Measurements from ENCODE around the gene ELOVL6. TPM values are rescaled to one million over a fixed set of nuclear protein-coding genes. Genes with fewer than 3 reads are reported as not detected.
"Not testable (repeated sequence)": the region's sequence is repeated elsewhere in the genome, so short reads cannot be mapped to it uniquely, and the experiment has no call there.

Gene ELOVL6
- total RNA-seq, 1 donor: 1.5 TPM

GRCh38 chr4:110157166-110157565 lies 41.2 kb downstream of the ELOVL6 start:
- H3K9me3 ChIP-seq (ENCODE audit: low read depth, low read length); H3K4me1 ChIP-seq (ENCODE audit: insufficient read depth, low read length); H3K4me3 ChIP-seq (ENCODE audit: low read length); H3K27me3 ChIP-seq (ENCODE audit: insufficient read depth, low read length): not testable (repeated sequence)

GRCh38 chr4:110156442-110156841 lies 42.0 kb downstream of the ELOVL6 start:
- Histone ChIP-seq H3K9me3 (ENCODE audit: low read depth, low read length) (no peaks in the 10 kb centered on the region), H3K4me3 (ENCODE audit: low read length) (no peak overlapping the region), H3K27me3 (ENCODE audit: insufficient read depth, low read length) (no peaks in the 10 kb centered on the region), H3K4me1 (ENCODE audit: insufficient read depth, low read length) (no peaks in the 10 kb centered on the region)

GRCh38 chr4:110155654-110156053 lies 42.8 kb downstream of the ELOVL6 start:
- Histone ChIP-seq H3K9me3 (ENCODE audit: low read depth, low read length) (no peaks in the 10 kb centered on the region), H3K4me3 (ENCODE audit: low read length) (no peak overlapping the region), H3K4me1 (ENCODE audit: insufficient read depth, low read length) (no peaks in the 10 kb centered on the region), H3K27me3 (ENCODE audit: insufficient read depth, low read length) (no peaks in the 10 kb centered on the region)

- H3K4me3 ChIP-seq (ENCODE audit: low read length): no peak overlapping the region
- H3K9me3 ChIP-seq (ENCODE audit: low read depth, low read length): no peaks in the 10 kb centered on the region
- H3K27me3 ChIP-seq (ENCODE audit: insufficient read depth, low read length): no peaks in the 10 kb centered on the region
- no peaks in the 10 kb centered on the region for H3K4me1 ChIP-seq (ENCODE audit: insufficient read depth, low read length)
Observed at GRCh38 chr4:110154582-110154981, 43.8 kb downstream of the ELOVL6 start.

GRCh38 chr4:110152386-110152785 lies 46.0 kb downstream of the ELOVL6 start:
- Histone ChIP-seq H3K9me3 (ENCODE audit: low read depth, low read length) (no peaks in the 10 kb centered on the region), H3K27me3 (ENCODE audit: insufficient read depth, low read length) (no peaks in the 10 kb centered on the region), H3K4me1 (ENCODE audit: insufficient read depth, low read length) (no peaks in the 10 kb centered on the region), H3K4me3 (ENCODE audit: low read length) (no peak overlapping the region)

GRCh38 chr4:110149089-110149488 lies 49.3 kb downstream of the ELOVL6 start:
- Histone ChIP-seq H3K27me3 (ENCODE audit: insufficient read depth, low read length) (no peaks in the 10 kb centered on the region), H3K9me3 (ENCODE audit: low read depth, low read length) (no peaks in the 10 kb centered on the region), H3K4me1 (ENCODE audit: insufficient read depth, low read length) (no peaks in the 10 kb centered on the region), H3K4me3 (ENCODE audit: low read length) (no peak overlapping the region)

GRCh38 chr4:110142461-110142860 lies 56.0 kb downstream of the ELOVL6 start:
- no peak overlapping the region for H3K4me3 ChIP-seq (ENCODE audit: low read length)
- H3K27me3 ChIP-seq (ENCODE audit: insufficient read depth, low read length): no peaks in the 10 kb centered on the region
- H3K4me1 ChIP-seq (ENCODE audit: insufficient read depth, low read length): no peaks in the 10 kb centered on the region
- no peaks in the 10 kb centered on the region for H3K9me3 ChIP-seq (ENCODE audit: low read depth, low read length)

GRCh38 chr4:110139815-110140214 lies 58.6 kb downstream of the ELOVL6 start:
- no peaks in the 10 kb centered on the region for H3K27me3 ChIP-seq (ENCODE audit: insufficient read depth, low read length)
- H3K4me3 ChIP-seq (ENCODE audit: low read length): no peak overlapping the region
- H3K4me1 ChIP-seq (ENCODE audit: insufficient read depth, low read length): no peaks in the 10 kb centered on the region
- H3K9me3 ChIP-seq (ENCODE audit: low read depth, low read length): no peaks in the 10 kb centered on the region

- H3K4me1 ChIP-seq (ENCODE audit: insufficient read depth, low read length): no peaks in the 10 kb centered on the region
- H3K4me3 ChIP-seq (ENCODE audit: low read length): no peak overlapping the region
- H3K27me3 ChIP-seq (ENCODE audit: insufficient read depth, low read length): no peaks in the 10 kb centered on the region
- H3K9me3 ChIP-seq (ENCODE audit: low read depth, low read length): no peaks in the 10 kb centered on the region
Observed at GRCh38 chr4:110139111-110139510, 59.3 kb downstream of the ELOVL6 start.

GRCh38 chr4:110138551-110138950 lies 59.9 kb downstream of the ELOVL6 start:
- no peaks in the 10 kb centered on the region for H3K9me3 ChIP-seq (ENCODE audit: low read depth, low read length)
- no peaks in the 10 kb centered on the region for H3K4me1 ChIP-seq (ENCODE audit: insufficient read depth, low read length)
- H3K4me3 ChIP-seq (ENCODE audit: low read length): no peak overlapping the region
- no peaks in the 10 kb centered on the region for H3K27me3 ChIP-seq (ENCODE audit: insufficient read depth, low read length)

GRCh38 chr4:110137829-110138228 lies 60.6 kb downstream of the ELOVL6 start:
- Histone ChIP-seq H3K9me3 (ENCODE audit: low read depth, low read length) (no peaks in the 10 kb centered on the region), H3K27me3 (ENCODE audit: insufficient read depth, low read length) (no peaks in the 10 kb centered on the region), H3K4me1 (ENCODE audit: insufficient read depth, low read length) (no peaks in the 10 kb centered on the region), H3K4me3 (ENCODE audit: low read length) (no peak overlapping the region)

- Histone ChIP-seq H3K4me3 (ENCODE audit: low read length) (no peak overlapping the region), H3K27me3 (ENCODE audit: insufficient read depth, low read length) (no peaks in the 10 kb centered on the region), H3K9me3 (ENCODE audit: low read depth, low read length) (no peaks in the 10 kb centered on the region), H3K4me1 (ENCODE audit: insufficient read depth, low read length) (no peaks in the 10 kb centered on the region)
Observed at GRCh38 chr4:110135523-110135922, 62.9 kb downstream of the ELOVL6 start.

GRCh38 chr4:110135076-110135475 lies 63.3 kb downstream of the ELOVL6 start:
- H3K4me3 ChIP-seq (ENCODE audit: low read length): no peak overlapping the region
- H3K4me1 ChIP-seq (ENCODE audit: insufficient read depth, low read length): no peaks in the 10 kb centered on the region
- no peaks in the 10 kb centered on the region for H3K9me3 ChIP-seq (ENCODE audit: low read depth, low read length)
- no peaks in the 10 kb centered on the region for H3K27me3 ChIP-seq (ENCODE audit: insufficient read depth, low read length)

- Histone ChIP-seq H3K27me3 (ENCODE audit: insufficient read depth, low read length) (no peaks in the 10 kb centered on the region), H3K9me3 (ENCODE audit: low read depth, low read length) (no peaks in the 10 kb centered on the region)
Observed at GRCh38 chr4:110134269-110134869, 64.0 kb downstream of the ELOVL6 start.

GRCh38 chr4:110132816-110133719 lies 65.3 kb downstream of the ELOVL6 start:
- Histone ChIP-seq H3K9me3 (ENCODE audit: low read depth, low read length) (no peaks in the 10 kb centered on the region), H3K4me1 (ENCODE audit: insufficient read depth, low read length) (no peaks in the 10 kb centered on the region), H3K4me3 (ENCODE audit: low read length) (no peak overlapping the region), H3K27me3 (ENCODE audit: insufficient read depth, low read length) (no peaks in the 10 kb centered on the region)

More at GRCh38 chr4:110134269-110134869, 64.0 kb downstream of the ELOVL6 start:
- Histone ChIP-seq H3K4me3 (ENCODE audit: low read length) (no peak overlapping the region), H3K4me1 (ENCODE audit: insufficient read depth, low read length) (no peaks in the 10 kb centered on the region)

GRCh38 chr4:110131916-110132315 lies 66.5 kb downstream of the ELOVL6 start:
- Histone ChIP-seq H3K4me3 (ENCODE audit: low read length) (no peak overlapping the region), H3K9me3 (ENCODE audit: low read depth, low read length) (no peaks in the 10 kb centered on the region), H3K4me1 (ENCODE audit: insufficient read depth, low read length) (no peaks in the 10 kb centered on the region), H3K27me3 (ENCODE audit: insufficient read depth, low read length) (no peaks in the 10 kb centered on the region)
